GM23338 (cell line): Measurements from ENCODE around the gene THOC2. TPM values are rescaled to one million over a fixed set of nuclear protein-coding genes. Genes with fewer than 3 reads are reported as not detected.

ENCODE experiments used
- ATAC-seq: fragments of 200-7000 bp; cut with Tn5 transposase; 3 replicates; pipeline ENCODE4 v1.9.1; 2020
- DNase-seq: peaks from one replicate; pipeline ENCODE4 v3.0.0-alpha.2; 2015; ENCODE audit warnings: low spot score
- H2AFZ ChIP-seq: fragments of 200-600 bp; sonication (generic); 2 replicates; pipeline ENCODE4 v1.8.0; 2016; ENCODE audit warnings: antibody characterized with exemption, mild to moderate bottlenecking, moderate library complexity
- H3F3A ChIP-seq: fragments of 200-600 bp; sonication (generic); replicated peaks from 2 replicates; pipeline ENCODE4 v1.8.0; 2017; ENCODE audit warnings: antibody characterized with exemption, mixed run types, low read depth
- H3K27ac ChIP-seq: fragments of 200-600 bp; sonication (generic); 2 replicates; pipeline ENCODE4 v1.6.1; 2016; ENCODE audit warnings: low read depth
- H3K27me3 ChIP-seq: fragments of 200-600 bp; sonication (generic); 2 replicates; pipeline ENCODE4 v1.8.0; 2016; ENCODE audit warnings: mild to moderate bottlenecking, mixed run types, moderate library complexity; ENCODE audit not compliant: insufficient read depth
- H3K36me3 ChIP-seq: fragments of 200-600 bp; sonication (generic); 2 replicates; pipeline ENCODE4 v1.8.0; 2016; ENCODE audit warnings: mild to moderate bottlenecking; ENCODE audit not compliant: insufficient read depth
- H3K4me1 ChIP-seq: fragments of 200-600 bp; sonication (generic); 2 replicates; pipeline ENCODE4 v1.8.0; 2016; ENCODE audit warnings: mild to moderate bottlenecking, moderate library complexity; ENCODE audit not compliant: insufficient read depth
- H3K4me2 ChIP-seq: fragments of 200-600 bp; sonication (generic); 2 replicates; pipeline ENCODE4 v1.7.1; 2017; ENCODE audit warnings: mixed run types
- H3K4me3 ChIP-seq: fragments of 200-600 bp; sonication (generic); 2 replicates; pipeline ENCODE4 v1.6.1; 2016; ENCODE audit warnings: mixed run types
- H3K79me2 ChIP-seq: fragments of 200-600 bp; sonication (generic); replicated peaks from 2 replicates; pipeline ENCODE4 v1.8.0; 2017; ENCODE audit warnings: mild to moderate bottlenecking; ENCODE audit not compliant: insufficient read depth
- H3K9me2 ChIP-seq: fragments of 200-600 bp; sonication (generic); 2 replicates; pipeline ENCODE4 v1.8.0; 2017; ENCODE audit not compliant: insufficient read depth
- H4K20me1 ChIP-seq: fragments of 200-600 bp; sonication (generic); replicated peaks from 2 replicates; pipeline ENCODE4 v1.8.0; 2017; ENCODE audit warnings: mild to moderate bottlenecking; ENCODE audit not compliant: insufficient read depth
- H3K27ac Mint-ChIP-seq: 2 replicates; pipeline ENCODE4 v1.8.0; 2020; ENCODE audit warnings: inconsistent platforms, mild to moderate bottlenecking, moderate library complexity, mixed read lengths
- H3K27me3 Mint-ChIP-seq: 3 replicates; pipeline ENCODE4 v1.8.0; 2022; ENCODE audit warnings: low read depth, mild to moderate bottlenecking, moderate library complexity, mixed read lengths, inconsistent platforms; ENCODE audit not compliant: insufficient read depth, poor library complexity
- H3K36me3 Mint-ChIP-seq: 3 replicates; pipeline ENCODE4 v1.8.0; 2021; ENCODE audit warnings: low read depth, mild to moderate bottlenecking, inconsistent platforms, moderate library complexity, mixed read lengths
- H3K4me1 Mint-ChIP-seq: 3 replicates; pipeline ENCODE4 v1.8.0; 2020; ENCODE audit warnings: mild to moderate bottlenecking, inconsistent platforms, mixed read lengths
- H3K4me3 Mint-ChIP-seq: 3 replicates; pipeline ENCODE4 v1.8.0; 2021; ENCODE audit warnings: moderate library complexity, mild to moderate bottlenecking, inconsistent platforms, mixed read lengths
- H3K9me3 Mint-ChIP-seq: 3 replicates; pipeline ENCODE4 v1.8.0; 2020; ENCODE audit warnings: moderate library complexity, mild to moderate bottlenecking, inconsistent platforms, mixed read lengths
- CTCF ChIP-seq, 2 experiments: fragments of 200-600 bp in 1 of 2; sonication (generic) in 1 of 2; conservative IDR thresholded peaks; 2 replicates each; pipeline versions ENCODE4 v1.5.1 to v1.6.1; 2016 to 2017; ENCODE audit warnings: antibody characterized with exemption in 2 of 2, low read depth in 2 of 2, mild to moderate bottlenecking in 2 of 2, moderate library complexity in 1 of 2
- ETS1 ChIP-seq: IDR thresholded peaks from 2 replicates; pipeline ENCODE4 v1.6.1; 2016; ENCODE audit warnings: antibody characterized with exemption
- JUNB ChIP-seq: IDR thresholded peaks from one replicate; pipeline ENCODE4 v1.6.1; 2016; ENCODE audit warnings: antibody characterized with exemption; ENCODE audit not compliant: unreplicated experiment
- NANOG ChIP-seq: IDR thresholded peaks from 2 replicates; pipeline ENCODE4 v1.6.1; 2016; ENCODE audit warnings: antibody characterized with exemption, borderline replicate concordance
- POLR2AphosphoS5 ChIP-seq: IDR thresholded peaks from 2 replicates; pipeline ENCODE4 v1.6.1; 2016; ENCODE audit warnings: antibody characterized with exemption, low read depth
- STAT1 ChIP-seq: IDR thresholded peaks from one replicate; pipeline ENCODE4 v1.6.1; 2016; ENCODE audit warnings: antibody characterized with exemption; ENCODE audit not compliant: unreplicated experiment
- ZNF114 ChIP-seq: fragments of 250-450 bp; sonication (Bioruptor Pico); IDR thresholded peaks from 2 replicates; pipeline ENCODE4 v1.5.0; 2020; ENCODE audit warnings: mild to moderate bottlenecking, moderate library complexity
- ZNF462 ChIP-seq: fragments of 250-450 bp; sonication (Bioruptor Pico); IDR thresholded peaks from 2 replicates; pipeline ENCODE4 v1.5.0; 2020; ENCODE audit warnings: mild to moderate bottlenecking, moderate library complexity
- polyA plus RNA-seq: library from polyadenylated mRNA; unstranded; fragments of >200 nt; fragmentation: Nextera tagmentation; extraction: Ambion mirVana; gene quantifications from 2 replicates; pipeline ENCODE4 v1.2.1, GENCODE V29; 2016
- total RNA-seq: library from RNA; depleted of rRNA; stranded (reverse); fragments of >200 nt; shearing (Covaris generic); gene quantifications from 2 replicates; pipeline ENCODE4 v1.2.3, GENCODE V29; 2014

Gene THOC2
- total and polyA plus RNA-seq, 2 experiments from 2014 or later, result 86.6 to 138 TPM

GRCh38 chrX:123691776-123692175 lies 41.1 kb downstream of the THOC2 start:
- ATAC-seq (no peak), DNase-seq (no peak)
- Mint-ChIP-seq H3K4me3 (no peak overlapping the region), H3K4me1 (no peaks in the 10 kb centered on the region), H3K27me3 (no peaks in the 10 kb centered on the region), H3K9me3 (no peaks in the 10 kb centered on the region), H3K27ac (no peak overlapping the region), H3K36me3 (peaks cover 4% of the 10 kb centered on the region; the same call in 2 of the 3 replicates)
- no peaks in the 10 kb centered on the region for H4K20me1 ChIP-seq
- TF ChIP-seq CTCF (conservative IDR thresholded peaks at IDR 0.05; ENCODE audit: low read depth in 2 of 2) (no peak), POLR2AphosphoS5 (no peak)
- no peaks in the 10 kb centered on the region for H3K36me3 ChIP-seq
- no peaks in the 10 kb centered on the region for H3K9me2 ChIP-seq
- H3K4me1 ChIP-seq, result no peaks in the 10 kb centered on the region
- no peaks in the 10 kb centered on the region for H3K27me3 ChIP-seq
- H3K79me2 ChIP-seq, result no peaks in the 10 kb centered on the region
- H3K4me3 ChIP-seq, result no peak overlapping the region
- H2AFZ ChIP-seq, result no peak overlapping the region
- no peak overlapping the region for H3K4me2 ChIP-seq
- no peak overlapping the region for H3K27ac ChIP-seq
- H3F3A ChIP-seq, result no peaks in the 10 kb centered on the region

GRCh38 chrX:123688524-123688923 lies 44.3 kb downstream of the THOC2 start:
- Mint-ChIP-seq H3K27ac (no peak overlapping the region), H3K27me3 (no peaks in the 10 kb centered on the region), H3K9me3 (no peaks in the 10 kb centered on the region), H3K4me1 (no peaks in the 10 kb centered on the region), H3K36me3 (peaks cover 18% of the 10 kb centered on the region), H3K4me3 (no peak overlapping the region)
- no peak overlapping the region for H2AFZ ChIP-seq
- no peaks in the 10 kb centered on the region for H3K27me3 ChIP-seq
- H3K4me3 ChIP-seq, result no peak overlapping the region
- H3F3A ChIP-seq, result no peaks in the 10 kb centered on the region
- no peak overlapping the region for H3K4me2 ChIP-seq
- no peaks in the 10 kb centered on the region for H3K79me2 ChIP-seq
- no peaks in the 10 kb centered on the region for H4K20me1 ChIP-seq
- no peak overlapping the region for H3K27ac ChIP-seq
- DNase-seq (no peak), ATAC-seq (no peak)
- H3K36me3 ChIP-seq, result no peaks in the 10 kb centered on the region
- no peaks in the 10 kb centered on the region for H3K9me2 ChIP-seq
- no peaks in the 10 kb centered on the region for H3K4me1 ChIP-seq
- TF ChIP-seq JUNB, result no peak
- no peak for TF ChIP-seq ETS1
- no peak for TF ChIP-seq CTCF (conservative IDR thresholded peaks at IDR 0.05; ENCODE audit: low read depth in 2 of 2)
- no peak for TF ChIP-seq NANOG
- TF ChIP-seq POLR2AphosphoS5, result no peak
- no peak for TF ChIP-seq ZNF462 (CRISPR knock-in tag)
- no peak for TF ChIP-seq STAT1
- TF ChIP-seq ZNF114 (CRISPR knock-in tag), result no peak
